Measurements from ENCODE around the gene DSE. TPM values are rescaled to one million over a fixed set of nuclear protein-coding genes. Genes with fewer than 3 reads are reported as not detected.
A peak's percentile ranks its signal among the peaks of the same experiment; 100 is the strongest.

The DSE gene
- total RNA-seq, 1 donor from 2014 or later: 3.1 TPM

- H3K27ac Mint-ChIP-seq: no peak overlapping the region
- peaks cover 2% of the 10 kb centered on the region for H3K27me3 Mint-ChIP-seq (ENCODE audit: insufficient read depth)
- DNase-seq (ENCODE audit: low spot score): no peak
- peaks cover 38% of the 10 kb centered on the region for H3K4me1 Mint-ChIP-seq (ENCODE audit: low read depth)
- peaks cover 9% of the 10 kb centered on the region for H3K36me3 Mint-ChIP-seq (ENCODE audit: low read depth)
- H3K4me3 Mint-ChIP-seq: no peak overlapping the region
- H3K9me3 Mint-ChIP-seq: no peaks in the 10 kb centered on the region
- intact Hi-C loops (cut with micrococcal nuclease): loop anchor here (10.0 kb wide), 1 partner anchor 345 kb away; the partner anchor contains the start of gene NT5DC1
These were observed 79.5 kb downstream of the DSE start for GRCh38 chr6:116450185-116450710.

- Mint-ChIP-seq H3K27me3 (ENCODE audit: insufficient read depth) (peaks cover 2% of the 10 kb centered on the region), H3K9me3 (no peaks in the 10 kb centered on the region), H3K27ac (peak overlapping the region; percentile 47), H3K4me1 (ENCODE audit: low read depth) (peaks cover 44% of the 10 kb centered on the region), H3K4me3 (peak overlapping the region; percentile 3), H3K36me3 (ENCODE audit: low read depth) (peaks cover 11% of the 10 kb centered on the region)
- DNase-seq (ENCODE audit: low spot score): no peak
- intact Hi-C loops (cut with micrococcal nuclease): loop anchor here (10.0 kb wide), 1 partner anchor 346 kb away; the partner anchor contains the start of gene NT5DC1
These were observed 80.3 kb downstream of the DSE start for GRCh38 chr6:116450769-116451740.

DNA sequence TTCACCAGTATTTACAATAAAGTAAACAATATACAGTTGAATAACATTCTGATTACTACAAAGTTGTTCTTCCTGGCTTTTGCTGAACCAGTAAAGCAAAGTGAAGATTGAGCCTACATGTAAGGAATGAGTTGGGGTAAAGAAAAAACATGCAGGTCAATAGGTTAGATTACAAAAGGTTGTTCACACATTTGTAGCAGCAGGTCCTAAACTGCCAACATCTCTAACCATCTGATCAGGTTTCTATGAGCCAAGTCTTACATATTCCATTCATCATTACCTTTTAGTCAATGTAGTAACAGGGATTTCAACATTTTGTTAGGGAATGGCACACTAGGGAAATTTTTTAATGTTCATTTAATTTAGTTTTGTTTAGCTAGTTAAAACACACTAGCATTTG lies 81.2 kb downstream of the DSE start:
- Mint-ChIP-seq H3K27me3 (ENCODE audit: insufficient read depth) (peaks cover 2% of the 10 kb centered on the region), H3K4me3 (no peak overlapping the region), H3K4me1 (ENCODE audit: low read depth) (peaks cover 52% of the 10 kb centered on the region), H3K36me3 (ENCODE audit: low read depth) (peaks cover 11% of the 10 kb centered on the region), H3K9me3 (no peaks in the 10 kb centered on the region), H3K27ac (no peak overlapping the region)
- intact Hi-C loops (cut with micrococcal nuclease): loop anchor here (10.0 kb wide), 1 partner anchor 347 kb away; the partner anchor contains the start of gene NT5DC1
- DNase-seq (ENCODE audit: low spot score): no peak

DNA sequence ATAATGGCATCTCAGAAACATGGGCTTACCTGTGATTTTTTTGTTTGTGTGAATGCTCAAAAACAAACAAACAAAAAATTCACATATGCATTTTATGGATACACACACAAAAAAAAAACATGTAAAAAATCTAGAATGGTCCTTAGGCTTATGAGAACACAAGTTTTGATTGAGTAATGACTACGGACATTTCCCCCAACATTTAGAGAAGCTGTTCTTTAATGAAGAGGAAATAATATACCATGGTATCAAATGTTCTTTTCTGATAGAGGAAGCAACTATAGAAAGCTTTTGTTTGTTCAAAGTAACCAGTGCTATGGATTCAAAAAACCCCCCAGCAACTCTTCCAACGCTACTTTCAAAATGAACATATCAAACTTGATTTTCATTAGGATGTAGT lies 81.8 kb downstream of the DSE start:
- intact Hi-C loops (cut with micrococcal nuclease): loop anchor here (10.0 kb wide), 1 partner anchor 348 kb away; the partner anchor contains the start of gene NT5DC1
- peaks cover 2% of the 10 kb centered on the region for H3K27me3 Mint-ChIP-seq (ENCODE audit: insufficient read depth)
- DNase-seq (ENCODE audit: low spot score): no peak
- peaks cover 11% of the 10 kb centered on the region for H3K36me3 Mint-ChIP-seq (ENCODE audit: low read depth)
- no peaks in the 10 kb centered on the region for H3K9me3 Mint-ChIP-seq
- H3K4me1 Mint-ChIP-seq (ENCODE audit: low read depth): peaks cover 56% of the 10 kb centered on the region
- H3K4me3 Mint-ChIP-seq: no peak overlapping the region
- H3K27ac Mint-ChIP-seq: no peak overlapping the region

GRCh38 chr6:116456106-116456505 lies 85.4 kb downstream of the DSE start:
- intact Hi-C loops (cut with micrococcal nuclease): loop anchor here (10.0 kb wide), 1 partner anchor 351 kb away; the partner anchor contains the start of gene NT5DC1
- Mint-ChIP-seq H3K36me3 (ENCODE audit: low read depth) (peaks cover 13% of the 10 kb centered on the region), H3K27me3 (ENCODE audit: insufficient read depth) (peaks cover 2% of the 10 kb centered on the region), H3K27ac (no peak overlapping the region), H3K4me1 (ENCODE audit: low read depth) (peaks cover 66% of the 10 kb centered on the region), H3K9me3 (no peaks in the 10 kb centered on the region), H3K4me3 (no peak overlapping the region)
- no peak for DNase-seq (ENCODE audit: low spot score)

- no peaks in the 10 kb centered on the region for H3K9me3 Mint-ChIP-seq
- intact Hi-C loops (cut with micrococcal nuclease): loop anchor here (10.0 kb wide), 1 partner anchor 352 kb away; the partner anchor contains the start of gene NT5DC1
- H3K27me3 Mint-ChIP-seq (ENCODE audit: insufficient read depth): peaks cover 3% of the 10 kb centered on the region
- H3K36me3 Mint-ChIP-seq (ENCODE audit: low read depth): peaks cover 13% of the 10 kb centered on the region
- H3K27ac Mint-ChIP-seq: peak overlapping the region; percentile 5
- peaks cover 65% of the 10 kb centered on the region for H3K4me1 Mint-ChIP-seq (ENCODE audit: low read depth)
- no peak for DNase-seq (ENCODE audit: low spot score)
- peak overlapping the region; percentile 24 for H3K4me3 Mint-ChIP-seq
These were observed 86.2 kb downstream of the DSE start for GRCh38 chr6:116456927-116457326.

DNA sequence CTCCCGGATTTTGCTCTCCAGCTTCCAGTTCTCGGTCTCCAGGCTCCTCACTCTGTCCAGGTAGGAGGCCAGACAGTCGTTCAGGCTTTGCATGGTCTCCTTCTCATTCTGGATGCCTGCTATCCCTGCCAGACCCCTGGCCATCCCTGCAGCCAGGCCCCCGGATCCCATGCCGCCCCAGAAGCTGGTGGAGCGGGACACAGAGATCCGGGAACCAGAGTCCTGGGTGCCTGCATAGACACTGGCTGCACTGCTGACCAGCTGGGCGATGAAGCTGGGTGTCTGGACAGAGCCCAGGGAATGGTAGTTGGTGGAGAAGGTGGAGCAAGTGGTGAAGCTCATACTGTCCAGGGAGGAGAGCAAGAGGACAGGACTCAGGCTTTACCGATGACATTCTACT lies 87.5 kb downstream of the DSE start:
- Mint-ChIP-seq H3K4me1 (ENCODE audit: low read depth) (peaks cover 75% of the 10 kb centered on the region), H3K36me3 (ENCODE audit: low read depth) (peaks cover 12% of the 10 kb centered on the region), H3K27me3 (ENCODE audit: insufficient read depth) (peaks cover 3% of the 10 kb centered on the region), H3K27ac (no peak overlapping the region), H3K9me3 (no peaks in the 10 kb centered on the region), H3K4me3 (no peak overlapping the region)
- DNase-seq (ENCODE audit: low spot score): no peak
- intact Hi-C loops (cut with micrococcal nuclease): loop anchor here (10.0 kb wide), 1 partner anchor 353 kb away; the partner anchor contains the start of gene NT5DC1

- H3K27ac Mint-ChIP-seq: no peak overlapping the region
- peaks cover 87% of the 10 kb centered on the region for H3K4me1 Mint-ChIP-seq (ENCODE audit: low read depth)
- H3K4me3 Mint-ChIP-seq: peak overlapping the region; percentile 9
- no peak for DNase-seq (ENCODE audit: low spot score)
- intact Hi-C loops (cut with micrococcal nuclease): loop anchor here (1.0 to 10.0 kb wide), 5 partner anchors 12 to 355 kb away; partner anchors contain the start of genes DSE, NT5DC1 and RWDD1
- peaks cover 1% of the 10 kb centered on the region for H3K27me3 Mint-ChIP-seq (ENCODE audit: insufficient read depth)
- peaks cover 14% of the 10 kb centered on the region for H3K36me3 Mint-ChIP-seq (ENCODE audit: low read depth)
- H3K9me3 Mint-ChIP-seq: no peaks in the 10 kb centered on the region
These were observed 89.2 kb downstream of the DSE start for GRCh38 chr6:116459927-116460326.

DNA sequence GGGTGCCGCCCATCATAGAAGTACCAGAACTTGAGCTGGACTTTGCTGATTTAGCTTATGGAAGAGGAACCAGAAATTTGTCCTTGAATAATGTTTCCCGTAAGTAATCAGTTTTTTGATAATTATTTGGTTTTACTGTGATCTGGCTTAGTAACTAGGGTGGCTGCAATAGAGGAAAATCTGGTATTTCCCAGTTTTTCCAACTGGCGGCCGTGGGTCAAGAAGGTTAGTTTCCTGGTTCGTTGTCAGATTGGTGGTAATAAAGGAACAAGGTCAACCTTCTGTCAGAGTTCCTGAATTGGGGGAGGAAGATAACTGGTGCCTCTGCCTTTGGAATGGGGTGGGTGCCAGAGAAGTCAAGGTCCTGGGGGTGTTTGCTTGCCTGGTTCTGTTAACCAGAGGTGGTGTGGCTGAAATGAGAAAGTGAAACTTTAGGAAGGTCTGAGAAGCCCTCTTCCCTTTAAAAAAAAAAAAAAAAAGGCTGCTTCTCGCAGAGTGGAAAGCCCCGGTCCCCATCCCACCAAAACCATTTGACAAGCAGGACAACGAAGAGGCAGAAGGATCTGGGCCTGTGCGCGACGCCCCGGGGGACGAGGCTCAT lies 90.7 kb downstream of the DSE start, which contains the start of gene CALHM6:
Gene CALHM6 (plus strand): TSS at position 45 of the 601 bp plus-strand sequence. CDS start 555 bp downstream, at position 600.
- H3K4me1 Mint-ChIP-seq (ENCODE audit: low read depth): peaks cover 89% of the 10 kb centered on the region
- H3K9me3 Mint-ChIP-seq: no peaks in the 10 kb centered on the region
- intact Hi-C loops (cut with micrococcal nuclease): loop anchor here (2.0 to 5.0 kb wide), 3 partner anchors 71 to 109 kb away; partner anchors contain the start of genes DSE and RWDD1

DNA sequence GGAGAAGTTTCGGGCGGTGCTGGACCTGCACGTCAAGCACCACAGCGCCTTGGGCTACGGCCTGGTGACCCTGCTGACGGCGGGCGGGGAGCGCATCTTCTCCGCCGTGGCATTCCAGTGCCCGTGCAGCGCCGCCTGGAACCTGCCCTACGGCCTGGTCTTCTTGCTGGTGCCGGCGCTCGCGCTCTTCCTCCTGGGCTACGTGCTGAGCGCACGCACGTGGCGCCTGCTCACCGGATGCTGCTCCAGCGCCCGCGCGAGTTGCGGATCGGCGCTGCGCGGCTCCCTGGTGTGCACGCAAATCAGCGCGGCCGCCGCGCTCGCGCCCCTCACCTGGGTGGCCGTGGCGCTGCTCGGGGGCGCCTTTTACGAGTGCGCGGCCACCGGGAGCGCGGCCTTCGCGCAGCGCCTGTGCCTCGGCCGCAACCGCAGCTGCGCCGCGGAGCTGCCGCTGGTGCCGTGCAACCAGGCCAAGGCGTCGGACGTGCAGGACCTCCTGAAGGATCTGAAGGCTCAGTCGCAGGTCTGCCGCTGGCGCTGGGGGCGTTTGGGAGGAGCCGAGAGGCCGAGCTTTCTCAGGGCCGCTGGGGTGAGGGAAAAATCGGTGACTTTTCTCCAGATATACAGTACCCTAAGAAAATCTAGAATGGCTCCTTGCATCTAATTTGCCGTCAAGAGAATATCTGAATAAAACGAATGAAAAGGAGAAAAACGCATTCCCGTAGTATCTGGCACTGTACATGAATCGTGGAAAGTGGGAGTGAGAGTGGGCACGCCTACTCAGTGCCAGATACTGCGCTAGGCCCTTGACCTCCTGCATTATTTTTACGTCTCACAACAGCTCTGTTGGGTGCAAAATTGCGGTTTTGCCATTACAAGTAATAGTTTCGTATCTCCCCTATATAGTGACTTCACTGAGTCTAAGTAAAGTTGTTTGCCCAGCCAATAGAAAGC lies 91.5 kb downstream of the DSE start:
- intact Hi-C loops (cut with micrococcal nuclease): loop anchor here (1.0 to 5.0 kb wide), 6 partner anchors 14 to 208 kb away; partner anchors contain the start of genes DSE, RWDD1 and TSPYL4
- DNase-seq (ENCODE audit: low spot score): peak; percentile 67
- peaks cover 17% of the 10 kb centered on the region for H3K36me3 Mint-ChIP-seq (ENCODE audit: low read depth)
- H3K4me1 Mint-ChIP-seq (ENCODE audit: low read depth): peaks cover 89% of the 10 kb centered on the region
- H3K9me3 Mint-ChIP-seq: no peaks in the 10 kb centered on the region
- peaks cover 1% of the 10 kb centered on the region for H3K27me3 Mint-ChIP-seq (ENCODE audit: insufficient read depth)
- peak overlapping the region; percentile 87 for H3K4me3 Mint-ChIP-seq
- H3K27ac Mint-ChIP-seq: peak overlapping the region; percentile 87

More for the DNA sequence above, 90.7 kb downstream of the DSE start, which contains the start of gene CALHM6:
- peaks cover 1% of the 10 kb centered on the region for H3K27me3 Mint-ChIP-seq (ENCODE audit: insufficient read depth)
- DNase-seq (ENCODE audit: low spot score): peak; percentile 22
- peaks cover 16% of the 10 kb centered on the region for H3K36me3 Mint-ChIP-seq (ENCODE audit: low read depth)
- peak within 1 kb of the TSS; percentile 80 for H3K27ac Mint-ChIP-seq
- H3K4me3 Mint-ChIP-seq: peak within 1 kb of the TSS; percentile 87

DNA sequence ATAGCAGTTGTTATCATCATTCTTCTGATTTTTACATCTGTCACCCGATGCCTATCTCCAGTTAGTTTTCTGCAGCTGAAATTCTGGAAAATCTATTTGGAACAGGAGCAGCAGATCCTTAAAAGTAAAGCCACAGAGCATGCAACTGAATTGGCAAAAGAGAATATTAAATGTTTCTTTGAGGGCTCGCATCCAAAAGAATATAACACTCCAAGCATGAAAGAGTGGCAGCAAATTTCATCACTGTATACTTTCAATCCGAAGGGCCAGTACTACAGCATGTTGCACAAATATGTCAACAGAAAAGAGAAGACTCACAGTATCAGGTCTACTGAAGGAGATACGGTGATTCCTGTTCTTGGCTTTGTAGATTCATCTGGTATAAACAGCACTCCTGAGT lies 92.6 kb downstream of the DSE start:
- Mint-ChIP-seq H3K9me3 (no peaks in the 10 kb centered on the region), H3K4me1 (ENCODE audit: low read depth) (peaks cover 87% of the 10 kb centered on the region), H3K27me3 (ENCODE audit: insufficient read depth) (peaks cover 1% of the 10 kb centered on the region), H3K27ac (peak overlapping the region; percentile 87), H3K36me3 (ENCODE audit: low read depth) (peaks cover 17% of the 10 kb centered on the region), H3K4me3 (peak overlapping the region; percentile 87)
- intact Hi-C loops (cut with micrococcal nuclease): loop anchor here (2.0 to 5.0 kb wide), 3 partner anchors 69 to 182 kb away; partner anchors contain the start of gene DSE
- no peak for DNase-seq (ENCODE audit: low spot score)

Data from activated T-helper 1 cell treated with anti-CD3 and anti-CD28 coated beads, Interleukin-12 subunit alpha, Interleukin-12 subunit beta, Interleukin-2, Interleukin-4 antibody, amounts not matched to agents 30 ng/mL and 10 ng/mL and 1 ng/mL, durations not matched to agents 14 hours and 24 hours and 36 hours (primary cell).